ENCODE results near the gene WIPF2. TPM values are rescaled to one million over a fixed set of nuclear protein-coding genes. Genes with fewer than 3 reads are reported as not detected.

The WIPF2 gene
- total RNA-seq, 2 experiments from 2014 or later, result 12.3 to 13.0 TPM

Small RNA genes lying within 50 kb of the gene (microRNA-seq; reads per million reads assigned to microRNA genes)
- not detected for gene MIR6867 (ENCODE audit: borderline microRNAs expressed, borderline replicate concordance)

Other genes starting within 250 kb of the WIPF2 start
- gene PSMD3, start 238.5 kb upstream of the WIPF2 start, total RNA-seq, result 100 to 1,000 TPM; 122 to 125 TPM
- gene CSF3, start 203.9 kb upstream of the WIPF2 start, total RNA-seq, result not detected
- 100 to 1,000 TPM; 107 TPM for gene MED24, start 164.9 kb upstream of the WIPF2 start, total RNA-seq
- gene THRA, start 156.3 kb upstream of the WIPF2 start, total RNA-seq, result 10 to 100 TPM; 10.2 to 11.2 TPM
- gene NR1D1, start 118.7 kb upstream of the WIPF2 start, total RNA-seq, result 1 to 10 TPM; 9.0 to 9.1 TPM
- 10 to 100 TPM; 72.1 to 72.2 TPM for gene MSL1, start 97.3 kb upstream of the WIPF2 start, total RNA-seq
- 100 to 1,000 TPM; 104 TPM for gene CASC3, start 78.8 kb upstream of the WIPF2 start, total RNA-seq
- 1 to 10 TPM; 3.1 to 4.0 TPM for gene RAPGEFL1, start 41.8 kb upstream of the WIPF2 start, total RNA-seq
- gene CDC6, start 68.6 kb downstream of the WIPF2 start, total RNA-seq, result 10 to 100 TPM; 86.5 to 90.4 TPM
- gene RARA, start 89.9 kb downstream of the WIPF2 start, total RNA-seq, result 10 to 100 TPM; 16.9 to 18.5 TPM
- not detected for gene GJD3, start 145.4 kb downstream of the WIPF2 start, total RNA-seq
- gene TOP2A, start 198.6 kb downstream of the WIPF2 start, total RNA-seq, result 100 to 1,000 TPM; 410 to 416 TPM
- 1 to 10 TPM; 8.8 to 9.2 TPM for gene IGFBP4, start 224.1 kb downstream of the WIPF2 start, total RNA-seq

Data from activated naive CD4-positive, alpha-beta T cell treated with anti-CD3 and anti-CD28 coated beads for 36 hours (primary cell).